PC-3 (cell line): ENCODE measurements around the gene KCNV2.

Experiments used
- CTCF ChIP-seq: fragments of 300-600 bp; sonication (generic); conservative IDR thresholded peaks from 2 replicates; pipeline ENCODE4 v1.5.1; 2017; ENCODE audit warnings: antibody characterized with exemption, low read depth, mild to moderate bottlenecking, low read length
- EZH2 ChIP-seq: fragments of 300-600 bp; sonication (generic); IDR thresholded peaks from one replicate; pipeline ENCODE4 v1.6.1; 2017; ENCODE audit warnings: antibody characterized with exemption, mild to moderate bottlenecking, low read length; ENCODE audit not compliant: unreplicated experiment
- EZH2phosphoT487 ChIP-seq: fragments of 300-600 bp; sonication (generic); IDR thresholded peaks from 2 replicates; pipeline ENCODE4 v1.6.1; 2018; ENCODE audit warnings: mild to moderate bottlenecking, antibody characterized with exemption, low read length, borderline replicate concordance

GRCh38 chr9:2697492-2697891 is 19.8 kb upstream of the KCNV2 start:
- TF ChIP-seq CTCF (no peak), EZH2 (no peak), EZH2phosphoT487 (no peak)
